ENCODE measurements around the gene CATSPER3. TPM values are rescaled to one million over a fixed set of nuclear protein-coding genes. Genes with fewer than 3 reads are reported as not detected.

Gene CATSPER3
- total and polyA plus RNA-seq, 2 donors (not counting 1 experiment from before 2014, with no cell fraction given) = 0.12 to 0.17 TPM

- H3K4me1 ChIP-seq (ENCODE audit: control insufficient read depth, extremely low read depth, insufficient read depth, low read length) = no peaks in the 10 kb centered on the region
- no peaks in the 10 kb centered on the region for H4K20me1 ChIP-seq (ENCODE audit: control insufficient read depth, extremely low read depth, insufficient read depth, low read length)
- H3K27ac ChIP-seq (ENCODE audit: insufficient read depth, low read length) = no peak overlapping the region
- H3K9ac ChIP-seq (ENCODE audit: insufficient read depth, low read length) = no peak overlapping the region
- peaks cover 70% of the 10 kb centered on the region for H3K27me3 ChIP-seq (ENCODE audit: control insufficient read depth, insufficient read depth, low read length)
- no peaks in the 10 kb centered on the region for H3K9me3 ChIP-seq (ENCODE audit: control insufficient read depth, insufficient read depth, low read depth, low read length)
- no peaks in the 10 kb centered on the region for H3K36me3 ChIP-seq (ENCODE audit: control insufficient read depth, insufficient read depth, low read length)
- no peaks in the 10 kb centered on the region for H3K79me2 ChIP-seq (ENCODE audit: control insufficient read depth, insufficient read depth, low read length)
- no peak for TF ChIP-seq CTCF (conservative IDR thresholded peaks at IDR 0.05 in 1 of 2, IDR thresholded peaks at IDR 0.05 in 1 of 2; ENCODE audit: low read depth in 1 of 2, low read length in 2 of 2)
- TF ChIP-seq EZH2 (IDR thresholded peaks at IDR 0.05; ENCODE audit: low read length, missing control alignments) = no peak
- DNase-seq (ENCODE audit: low read depth in 2 of 2) = no peak
- H2AFZ ChIP-seq (ENCODE audit: low read length) = no peak overlapping the region
- no peak overlapping the region for H3K4me2 ChIP-seq (ENCODE audit: extremely low read depth, insufficient read depth, low read length)
- H3K4me3 ChIP-seq (replicated peaks in 1 of 4; ENCODE audit: control extremely low read depth in 1 of 4, insufficient read depth in 1 of 4, low read depth in 3 of 4, low read length in 4 of 4) = no peak overlapping the region
Observed at GRCh38 chr5:135035678-135036030, 67.9 kb downstream of the CATSPER3 start.

GRCh38 chr5:135036405-135036804 is 68.7 kb downstream of the CATSPER3 start:
- H2AFZ ChIP-seq (ENCODE audit: low read length) = no peak overlapping the region
- H3K27ac ChIP-seq (ENCODE audit: insufficient read depth, low read length) = no peak overlapping the region
- H3K79me2 ChIP-seq (ENCODE audit: control insufficient read depth, insufficient read depth, low read length) = no peaks in the 10 kb centered on the region
- H4K20me1 ChIP-seq (ENCODE audit: control insufficient read depth, extremely low read depth, insufficient read depth, low read length) = no peaks in the 10 kb centered on the region
- no peak overlapping the region for H3K9ac ChIP-seq (ENCODE audit: insufficient read depth, low read length)
- no peaks in the 10 kb centered on the region for H3K4me1 ChIP-seq (ENCODE audit: control insufficient read depth, extremely low read depth, insufficient read depth, low read length)
- H3K9me3 ChIP-seq (ENCODE audit: control insufficient read depth, insufficient read depth, low read depth, low read length) = no peaks in the 10 kb centered on the region
- H3K36me3 ChIP-seq (ENCODE audit: control insufficient read depth, insufficient read depth, low read length) = no peaks in the 10 kb centered on the region
- H3K27me3 ChIP-seq (ENCODE audit: control insufficient read depth, insufficient read depth, low read length) = peaks cover 71% of the 10 kb centered on the region
- TF ChIP-seq CTCF (conservative IDR thresholded peaks at IDR 0.05 in 1 of 2, IDR thresholded peaks at IDR 0.05 in 1 of 2; ENCODE audit: low read depth in 1 of 2, low read length in 2 of 2) = no peak
- H3K4me2 ChIP-seq (ENCODE audit: extremely low read depth, insufficient read depth, low read length) = no peak overlapping the region
- DNase-seq (ENCODE audit: low read depth in 2 of 2) = no peak
- H3K4me3 ChIP-seq (replicated peaks in 1 of 4; ENCODE audit: control extremely low read depth in 1 of 4, insufficient read depth in 1 of 4, low read depth in 3 of 4, low read length in 4 of 4) = no peak overlapping the region

- no peaks in the 10 kb centered on the region for H3K79me2 ChIP-seq (ENCODE audit: control insufficient read depth, insufficient read depth, low read length)
Observed at GRCh38 chr5:135037519-135038204, 70.0 kb downstream of the CATSPER3 start.

More at GRCh38 chr5:135037519-135038204, 70.0 kb downstream of the CATSPER3 start:
- H3K36me3 ChIP-seq (ENCODE audit: control insufficient read depth, insufficient read depth, low read length) = no peaks in the 10 kb centered on the region
- H3K9me3 ChIP-seq (ENCODE audit: control insufficient read depth, insufficient read depth, low read depth, low read length) = no peaks in the 10 kb centered on the region
- no peak for TF ChIP-seq CTCF (conservative IDR thresholded peaks at IDR 0.05 in 1 of 2, IDR thresholded peaks at IDR 0.05 in 1 of 2; ENCODE audit: low read depth in 1 of 2, low read length in 2 of 2)
- TF ChIP-seq EZH2 (IDR thresholded peaks at IDR 0.05; ENCODE audit: low read length, missing control alignments) = no peak
- H3K4me1 ChIP-seq (ENCODE audit: control insufficient read depth, extremely low read depth, insufficient read depth, low read length) = no peaks in the 10 kb centered on the region
- H3K9ac ChIP-seq (ENCODE audit: insufficient read depth, low read length) = no peak overlapping the region
- H3K27ac ChIP-seq (ENCODE audit: insufficient read depth, low read length) = no peak overlapping the region
- no peak overlapping the region for H3K4me3 ChIP-seq (replicated peaks in 1 of 4; ENCODE audit: control extremely low read depth in 1 of 4, insufficient read depth in 1 of 4, low read depth in 3 of 4, low read length in 4 of 4)
- H3K4me2 ChIP-seq (ENCODE audit: extremely low read depth, insufficient read depth, low read length) = no peak overlapping the region
- H3K27me3 ChIP-seq (ENCODE audit: control insufficient read depth, insufficient read depth, low read length) = peaks cover 70% of the 10 kb centered on the region
- H4K20me1 ChIP-seq (ENCODE audit: control insufficient read depth, extremely low read depth, insufficient read depth, low read length) = no peaks in the 10 kb centered on the region
- no peak for DNase-seq (ENCODE audit: low read depth in 2 of 2)
- no peak overlapping the region for H2AFZ ChIP-seq (ENCODE audit: low read length)

All from fibroblast of lung (primary cell).